Breast epithelium (tissue), 4 donors: Measurements from ENCODE around the gene TTBK1. TPM values are rescaled to one million over a fixed set of nuclear protein-coding genes. Genes with fewer than 3 reads are reported as not detected.

Experiments
- DNase-seq, 2 donors: peaks; one replicate each; pipeline ENCODE4 v3.0.0-alpha.2; 2019; ENCODE audit warnings: low spot score in 2 of 2
- H3K27ac ChIP-seq, 2 donors: fragments of 200-600 bp; sonication (generic) in 1 of 2; one replicate each; pipeline ENCODE4 v1.5.1; 2016 to 2019; ENCODE audit warnings: mild to moderate bottlenecking in 1 of 2
- H3K27me3 ChIP-seq, 2 donors: fragments of 200-600 bp; sonication (generic) in 1 of 2; one replicate each; pipeline versions ENCODE4 v1.5.1 to v1.6.0; 2017 to 2019; ENCODE audit warnings: control low read depth in 1 of 2, mild to moderate bottlenecking in 1 of 2
- H3K36me3 ChIP-seq: fragments of 200-600 bp; one replicate; pipeline ENCODE4 v1.5.1; 2019
- H3K4me1 ChIP-seq, 2 donors: fragments of 200-600 bp; sonication (generic); one replicate each; pipeline ENCODE4 v1.5.1; 2016 to 2019; ENCODE audit warnings: control low read depth in 1 of 2
- H3K4me3 ChIP-seq, 3 donors: fragments of 200-600 bp; sonication (generic); 1 replicate in 2 of 3; 2 replicates in 1 of 3; pipeline ENCODE4 v1.5.1; 2016 to 2019; ENCODE audit warnings: mild to moderate bottlenecking in 3 of 3, moderate library complexity in 2 of 3
- H3K9me3 ChIP-seq, 2 donors: fragments of 200-600 bp; sonication (generic) in 1 of 2; one replicate each; pipeline ENCODE4 v1.5.1; 2016 to 2019; ENCODE audit warnings: control low read depth in 1 of 2
- POLR2A ChIP-seq: fragments of 450-650 bp; IDR thresholded peaks from one replicate; pipeline ENCODE4 v1.6.1; 2016; ENCODE audit warnings: antibody characterized with exemption, mild to moderate bottlenecking, moderate library complexity
- POLR2AphosphoS5 ChIP-seq, 3 donors: sonication (generic); formaldehyde crosslinking; IDR thresholded peaks; one replicate each; pipeline ENCODE4 v1.6.1; 2017; ENCODE audit warnings: antibody characterized with exemption in 3 of 3
- intact Hi-C: fragments of 100-400 bp; cut with DNase I; formaldehyde crosslinking; loops from one replicate; pipeline ENCODE4 v1.15.1; 2023; ENCODE audit warnings: low total_unique reads
- total RNA-seq, 3 donors: library from RNA; depleted of rRNA; stranded (reverse); fragments of >200 nt; gene quantifications; one replicate each; pipeline ENCODE4 v1.1.0, GENCODE V29; 2016
- TF ChIP-seq, protein P1 (sequence below), 3 donors: fragments of 450-650 bp; IDR thresholded peaks; one replicate each; pipeline ENCODE4 v1.5.1; 2016 to 2017; ENCODE audit warnings: antibody characterized with exemption in 3 of 3, mild to moderate bottlenecking in 3 of 3, moderate library complexity in 3 of 3

The TTBK1 gene
- total RNA-seq, 3 donors from 2014 or later: under 0.01 TPM; not detected in 2

DNA sequence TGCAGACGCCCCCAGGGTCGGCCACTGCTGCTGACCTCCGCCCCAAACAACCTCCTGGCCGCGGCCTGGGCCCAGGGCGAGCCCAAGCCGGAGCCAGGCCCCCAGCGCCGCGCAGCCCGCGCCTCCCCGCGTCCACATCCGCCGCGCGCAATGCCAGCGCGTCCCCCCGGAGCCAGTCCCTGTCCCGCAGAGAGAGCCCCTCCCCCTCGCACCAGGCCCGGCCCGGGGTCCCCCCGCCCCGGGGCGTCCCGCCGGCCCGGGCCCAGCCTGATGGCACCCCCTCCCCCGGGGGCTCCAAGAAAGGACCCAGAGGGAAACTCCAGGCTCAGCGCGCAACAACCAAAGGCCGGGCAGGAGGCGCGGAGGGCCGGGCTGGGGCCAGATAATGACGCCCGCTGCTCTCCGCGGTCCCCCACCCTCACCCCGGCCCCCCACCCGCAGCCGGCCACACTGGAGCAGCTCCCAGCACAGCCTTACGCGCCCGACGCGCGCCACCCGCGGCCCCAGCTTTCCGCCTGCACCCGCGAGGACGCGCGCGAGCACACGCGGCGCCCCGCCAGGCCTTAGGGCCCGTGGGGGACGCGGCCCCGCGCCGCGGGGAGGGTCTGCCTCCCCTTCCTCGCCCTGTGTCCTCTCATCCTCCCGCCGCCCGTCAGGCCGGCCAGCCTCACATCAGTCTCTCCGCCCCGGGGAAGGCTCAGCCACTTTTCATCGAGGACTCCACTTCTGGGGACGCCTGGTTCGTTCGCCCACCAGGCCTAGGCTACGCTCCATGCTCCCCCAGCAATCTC, 41.9 kb downstream of the TTBK1 start:
- Histone ChIP-seq H3K9me3 (no peaks in the 10 kb centered on the region), H3K27me3 (peaks cover 0 to 44% of the 10 kb centered on the region in 2 donors), H3K27ac (no peak overlapping the region), H3K4me1 (no peaks in the 10 kb centered on the region), H3K4me3 (peak overlapping the region; percentile 9 to 52 (median 43)), H3K36me3 (no peaks in the 10 kb centered on the region)
- TF ChIP-seq POLR2AphosphoS5 (IDR thresholded peaks at IDR 0.05) (no peak), POLR2A (no peak)
- TF ChIP-seq, protein P1, sequence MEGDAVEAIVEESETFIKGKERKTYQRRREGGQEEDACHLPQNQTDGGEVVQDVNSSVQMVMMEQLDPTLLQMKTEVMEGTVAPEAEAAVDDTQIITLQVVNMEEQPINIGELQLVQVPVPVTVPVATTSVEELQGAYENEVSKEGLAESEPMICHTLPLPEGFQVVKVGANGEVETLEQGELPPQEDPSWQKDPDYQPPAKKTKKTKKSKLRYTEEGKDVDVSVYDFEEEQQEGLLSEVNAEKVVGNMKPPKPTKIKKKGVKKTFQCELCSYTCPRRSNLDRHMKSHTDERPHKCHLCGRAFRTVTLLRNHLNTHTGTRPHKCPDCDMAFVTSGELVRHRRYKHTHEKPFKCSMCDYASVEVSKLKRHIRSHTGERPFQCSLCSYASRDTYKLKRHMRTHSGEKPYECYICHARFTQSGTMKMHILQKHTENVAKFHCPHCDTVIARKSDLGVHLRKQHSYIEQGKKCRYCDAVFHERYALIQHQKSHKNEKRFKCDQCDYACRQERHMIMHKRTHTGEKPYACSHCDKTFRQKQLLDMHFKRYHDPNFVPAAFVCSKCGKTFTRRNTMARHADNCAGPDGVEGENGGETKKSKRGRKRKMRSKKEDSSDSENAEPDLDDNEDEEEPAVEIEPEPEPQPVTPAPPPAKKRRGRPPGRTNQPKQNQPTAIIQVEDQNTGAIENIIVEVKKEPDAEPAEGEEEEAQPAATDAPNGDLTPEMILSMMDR (IDR thresholded peaks at IDR 0.05): no peak
- intact Hi-C loops: no loop called here
- no peak for DNase-seq

DNA sequence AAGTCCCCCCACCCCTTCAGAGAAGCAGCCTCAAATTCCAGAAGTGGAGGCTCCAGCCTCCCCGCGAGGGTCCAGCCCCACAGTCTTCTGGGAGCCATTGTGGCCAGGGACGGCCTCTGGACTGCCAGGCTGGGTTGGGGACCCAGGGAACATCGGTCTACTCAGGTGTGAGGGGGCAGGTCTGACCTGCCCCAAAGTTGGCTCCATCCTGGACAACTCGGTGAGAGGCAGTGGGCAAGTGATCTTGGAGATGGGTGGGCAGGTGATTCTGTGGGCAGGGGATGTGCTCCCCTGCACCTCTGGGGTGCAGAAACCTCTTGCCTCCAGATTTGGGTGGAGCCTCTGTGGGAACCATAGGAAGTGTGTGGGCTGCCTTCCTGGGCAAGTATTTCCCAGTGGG, 42.6 kb downstream of the TTBK1 start:
- Histone ChIP-seq H3K4me1 (no peaks in the 10 kb centered on the region), H3K36me3 (no peaks in the 10 kb centered on the region), H3K27me3 (peaks cover 0 to 44% of the 10 kb centered on the region in 2 donors), H3K4me3 (no peak overlapping the region), H3K27ac (no peak overlapping the region), H3K9me3 (no peaks in the 10 kb centered on the region)
- intact Hi-C loops: no loop called here
- TF ChIP-seq, protein P1 (IDR thresholded peaks at IDR 0.05): no peak
- no peak for TF ChIP-seq POLR2AphosphoS5 (IDR thresholded peaks at IDR 0.05)
- TF ChIP-seq POLR2A: no peak
- no peak for DNase-seq

DNA sequence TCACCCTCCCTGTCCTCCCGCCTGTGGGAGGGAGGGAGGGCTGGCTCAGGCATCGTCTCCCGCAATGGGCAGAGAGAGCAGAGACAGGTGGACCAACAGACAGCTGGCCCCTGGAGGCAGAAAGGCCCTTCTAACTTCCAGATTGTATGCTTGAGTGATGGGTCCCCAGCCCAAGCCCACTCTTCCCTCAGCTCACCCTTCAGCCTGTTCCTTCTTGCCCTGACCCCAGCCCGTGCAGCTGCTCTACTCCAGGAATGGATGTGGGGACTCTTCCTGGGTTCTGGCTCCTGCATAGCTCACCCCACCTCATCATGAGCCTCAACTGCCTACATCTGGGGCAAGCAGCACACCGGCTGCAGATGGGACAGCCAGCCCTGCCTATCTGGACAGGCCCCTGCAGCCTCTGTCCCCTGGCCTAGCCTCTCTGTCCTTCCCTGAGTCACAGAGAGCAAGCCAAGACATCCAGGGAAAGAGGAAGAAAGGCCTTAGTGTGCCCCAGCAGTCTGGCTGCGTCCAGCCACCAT, 43.2 kb downstream of the TTBK1 start:
- Histone ChIP-seq H3K9me3 (no peaks in the 10 kb centered on the region), H3K4me1 (no peaks in the 10 kb centered on the region), H3K36me3 (no peaks in the 10 kb centered on the region), H3K27me3 (peaks cover 0 to 41% of the 10 kb centered on the region in 2 donors), H3K27ac (no peak overlapping the region), H3K4me3 (no peak overlapping the region)
- DNase-seq: no peak
- TF ChIP-seq, protein P1 (IDR thresholded peaks at IDR 0.05): no peak
- no peak for TF ChIP-seq POLR2AphosphoS5 (IDR thresholded peaks at IDR 0.05)
- TF ChIP-seq POLR2A: no peak
- intact Hi-C loops: no loop called here

DNA sequence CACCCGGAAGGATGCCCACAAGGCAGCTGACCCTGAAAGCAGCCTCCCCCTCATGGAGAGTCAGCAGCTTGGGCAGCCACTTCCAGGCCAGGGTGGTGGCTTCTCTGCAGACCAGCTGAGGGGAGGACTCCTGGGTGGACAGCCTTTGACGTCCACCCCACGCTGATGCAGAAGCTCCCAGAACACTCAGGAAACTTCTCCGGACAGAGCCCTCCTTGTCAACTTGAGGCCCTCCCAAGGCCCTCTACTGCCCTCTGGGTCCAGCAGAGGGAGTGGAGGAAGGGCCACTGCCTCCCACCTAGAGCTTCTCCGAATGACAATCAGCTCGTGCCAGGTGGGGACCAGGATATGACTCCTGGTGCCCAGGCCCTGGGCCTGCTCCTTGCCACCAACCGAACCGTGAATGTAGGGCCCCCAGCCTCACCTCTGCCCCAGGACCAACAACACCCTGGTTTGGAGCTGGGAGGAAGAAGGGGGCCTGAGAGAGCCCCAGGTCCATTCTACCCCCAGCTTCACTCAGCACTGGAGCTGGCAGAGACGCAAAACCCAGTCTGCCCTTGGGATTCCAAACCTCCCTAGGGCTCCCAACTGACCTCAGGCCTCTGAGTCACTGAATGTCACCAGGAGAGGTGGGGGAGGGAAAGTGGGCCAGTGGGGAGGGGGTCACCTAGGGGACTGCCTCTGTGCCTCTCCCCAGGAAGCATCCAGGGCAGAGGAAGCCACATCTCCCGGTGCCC, 43.9 kb downstream of the TTBK1 start:
- intact Hi-C loops: no loop called here

More for the DNA sequence above, 43.9 kb downstream of the TTBK1 start:
- no peaks in the 10 kb centered on the region for H3K9me3 ChIP-seq
- H3K36me3 ChIP-seq: no peaks in the 10 kb centered on the region
- no peak overlapping the region for H3K27ac ChIP-seq
- no peaks in the 10 kb centered on the region for H3K4me1 ChIP-seq
- H3K27me3 ChIP-seq: peaks cover 0 to 37% of the 10 kb centered on the region in 2 donors
- no peak for TF ChIP-seq POLR2AphosphoS5 (IDR thresholded peaks at IDR 0.05)
- TF ChIP-seq, protein P1 (IDR thresholded peaks at IDR 0.05): no peak
- no peak for TF ChIP-seq POLR2A
- no peak for DNase-seq
- H3K4me3 ChIP-seq: no peak overlapping the region
